Upper lobe of right lung (tissue), 1 donor: ENCODE results near the gene RIPPLY3. TPM values are rescaled to one million over a fixed set of nuclear protein-coding genes. Genes with fewer than 3 reads are reported as not detected.

Experiments used
- ATAC-seq: fragments of 200-7000 bp; cut with Tn5 transposase; one replicate; pipeline ENCODE4 v1.9.1; 2020; ENCODE audit warnings: mild to moderate bottlenecking, moderate library complexity
- DNase-seq: peaks from one replicate; pipeline ENCODE4 v3.0.0-alpha.2; 2020
- H3K27ac ChIP-seq: fragments of 200-600 bp; one replicate; pipeline ENCODE4 v1.8.0; 2022
- H3K27me3 ChIP-seq: fragments of 200-600 bp; one replicate; pipeline ENCODE4 v1.8.0; 2022; ENCODE audit warnings: mild to moderate bottlenecking
- H3K36me3 ChIP-seq: fragments of 200-600 bp; one replicate; pipeline ENCODE4 v1.8.0; 2022
- H3K4me1 ChIP-seq: fragments of 200-600 bp; one replicate; pipeline ENCODE4 v1.8.0; 2022
- H3K4me3 ChIP-seq: fragments of 200-600 bp; one replicate; pipeline ENCODE4 v1.8.0; 2022; ENCODE audit warnings: mild to moderate bottlenecking
- H3K9me3 ChIP-seq: fragments of 200-600 bp; one replicate; pipeline ENCODE4 v1.8.0; 2022
- CTCF ChIP-seq: fragments of 200-600 bp; IDR thresholded peaks from one replicate; pipeline ENCODE4 v1.8.0; 2022; ENCODE audit warnings: antibody characterized with exemption
- intact Hi-C: fragments of 100-400 bp; cut with DNase I; formaldehyde crosslinking; loops from one replicate; pipeline ENCODE4 v1.11.0; 2022
- total RNA-seq: library from RNA; stranded (reverse); fragmentation: NEBNext Ultra II Directional; extraction: Animal tissue kit (Norgen Biotek cat#: 25700); gene quantifications from one replicate; pipeline ENCODE4 v1.2.1, GENCODE V29; 2021
- donor health status: DM: no; HTN: yes; CAD: no; lungs with severe emphysema.

Gene RIPPLY3
- total RNA-seq, 1 donor from 2014 or later, result not detected

- Histone ChIP-seq H3K9me3 (no peaks in the 10 kb centered on the region), H3K4me1 (no peaks in the 10 kb centered on the region), H3K27me3 (no peaks in the 10 kb centered on the region), H3K27ac (no peak overlapping the region), H3K36me3 (no peaks in the 10 kb centered on the region), H3K4me3 (no peak overlapping the region)
- intact Hi-C loops, result no loop called here
- ATAC-seq (no peak), DNase-seq (no peak)
- no peak for TF ChIP-seq CTCF
Observed at GRCh38 chr21:37039411-37040075, 33.0 kb downstream of the RIPPLY3 start.

DNA sequence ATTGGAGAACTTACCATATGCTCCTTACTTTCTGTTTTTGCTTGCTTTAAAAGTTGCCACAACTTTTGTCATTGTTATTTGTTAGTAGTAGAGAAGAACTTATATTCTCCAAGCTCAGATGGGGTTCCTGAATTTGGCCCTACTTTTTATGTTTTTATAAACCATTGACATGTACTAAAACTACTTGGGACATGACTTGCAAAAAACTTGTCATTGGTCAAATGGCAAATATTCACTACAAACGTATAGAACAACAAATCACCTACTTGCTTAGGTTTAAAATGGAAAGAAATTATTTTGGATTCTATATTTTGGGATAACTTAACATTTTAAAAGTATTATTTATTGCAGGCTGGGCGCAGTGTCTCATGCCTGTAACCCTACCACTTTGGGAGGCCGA lies 33.7 kb downstream of the RIPPLY3 start:
- TF ChIP-seq CTCF, result no peak
- ATAC-seq, result no peak
- intact Hi-C loops, result no loop called here
- peaks cover under 1% of the 10 kb centered on the region for H3K4me1 ChIP-seq
- no peaks in the 10 kb centered on the region for H3K27me3 ChIP-seq
- no peak for DNase-seq
- H3K36me3 ChIP-seq, result no peaks in the 10 kb centered on the region
- H3K4me3 ChIP-seq, result no peak overlapping the region
- H3K9me3 ChIP-seq, result no peaks in the 10 kb centered on the region
- H3K27ac ChIP-seq, result no peak overlapping the region

GRCh38 chr21:37041706-37042271 lies 35.3 kb downstream of the RIPPLY3 start:
- Histone ChIP-seq H3K36me3 (no peaks in the 10 kb centered on the region), H3K4me3 (no peak overlapping the region), H3K9me3 (no peaks in the 10 kb centered on the region), H3K27me3 (no peaks in the 10 kb centered on the region), H3K27ac (no peak overlapping the region), H3K4me1 (peaks cover 4% of the 10 kb centered on the region)
- DNase-seq, result no peak
- intact Hi-C loops, result no loop called here
- TF ChIP-seq CTCF, result no peak
- ATAC-seq, result no peak

- TF ChIP-seq CTCF, result no peak
- DNase-seq, result no peak
- ATAC-seq, result no peak
- no peak overlapping the region for H3K27ac ChIP-seq
- H3K36me3 ChIP-seq, result no peaks in the 10 kb centered on the region
- H3K4me3 ChIP-seq, result no peak overlapping the region
- H3K27me3 ChIP-seq, result no peaks in the 10 kb centered on the region
- intact Hi-C loops, result no loop called here
- peaks cover 4% of the 10 kb centered on the region for H3K4me1 ChIP-seq
- H3K9me3 ChIP-seq, result no peaks in the 10 kb centered on the region
Observed at GRCh38 chr21:37043818-37044217, 37.3 kb downstream of the RIPPLY3 start.

DNA sequence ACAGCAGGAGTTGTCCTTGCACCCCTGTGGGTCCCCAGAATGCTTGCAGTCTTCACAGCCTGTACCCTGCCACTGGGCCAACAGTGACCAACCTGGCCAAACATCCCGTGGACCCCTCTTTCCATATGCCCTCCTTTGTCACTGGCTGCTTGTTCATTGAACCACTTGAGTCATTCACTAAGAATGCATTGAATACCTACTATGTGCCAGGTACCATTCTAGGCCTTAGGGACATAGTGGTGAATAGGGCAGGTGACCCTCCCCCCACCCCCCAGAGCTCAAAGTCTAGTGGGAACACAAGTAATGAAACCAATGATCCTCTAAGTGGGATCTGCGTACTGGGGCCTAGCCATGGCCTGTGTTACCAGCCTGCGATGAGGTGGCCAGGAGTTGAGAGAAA lies 38.1 kb downstream of the RIPPLY3 start:
- Histone ChIP-seq H3K9me3 (no peaks in the 10 kb centered on the region), H3K4me1 (peaks cover 4% of the 10 kb centered on the region), H3K36me3 (no peaks in the 10 kb centered on the region), H3K27me3 (no peaks in the 10 kb centered on the region), H3K27ac (no peak overlapping the region), H3K4me3 (no peak overlapping the region)
- no peak for DNase-seq
- TF ChIP-seq CTCF, result no peak
- intact Hi-C loops, result no loop called here
- no peak for ATAC-seq

DNA sequence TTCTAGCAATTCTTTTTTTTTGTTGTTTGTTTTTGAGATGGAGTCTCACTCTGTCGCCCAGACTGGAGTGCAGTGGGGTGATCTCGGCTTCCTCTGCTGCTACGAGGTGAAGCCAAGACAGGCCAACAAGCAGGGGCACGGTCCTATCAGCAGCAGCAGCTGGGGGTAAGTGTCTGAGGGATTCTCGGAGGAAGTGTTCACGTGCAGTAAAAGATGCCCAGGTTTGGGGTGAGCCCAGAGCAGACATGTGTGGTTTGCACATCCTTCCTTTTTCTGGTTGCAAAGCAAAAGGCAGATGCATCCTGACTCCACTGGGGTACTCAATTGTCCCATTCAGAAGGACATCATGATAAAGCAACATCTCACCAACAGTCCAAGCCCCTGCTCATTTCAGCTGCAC lies 38.6 kb downstream of the RIPPLY3 start:
- Histone ChIP-seq H3K36me3 (no peaks in the 10 kb centered on the region), H3K9me3 (no peaks in the 10 kb centered on the region), H3K4me1 (peaks cover 4% of the 10 kb centered on the region), H3K4me3 (no peak overlapping the region), H3K27me3 (no peaks in the 10 kb centered on the region), H3K27ac (no peak overlapping the region)
- ATAC-seq (no peak), DNase-seq (no peak)
- intact Hi-C loops, result no loop called here
- no peak for TF ChIP-seq CTCF
